Keratinocyte (primary cell): ENCODE measurements around the gene PTPN14. TPM values are rescaled to one million over a fixed set of nuclear protein-coding genes. Genes with fewer than 3 reads are reported as not detected.
A peak's percentile ranks its signal among the peaks of the same experiment; 100 is the strongest.

Experiments
- DNase-seq: peaks from one replicate; pipeline ENCODE4 v3.0.0-alpha.2; 2011; ENCODE audit warnings: low read depth, missing footprints, low spot score
- FAIRE-seq: peaks from 2 replicates; lab custom pipeline; 2011; peaks lifted over from hg19 to GRCh38; lab: Jason Lieb, UNC
- H2AFZ ChIP-seq: 2 replicates; pipeline ENCODE4 v1.6.0; 2012; ENCODE audit warnings: low read length, control low read depth, inconsistent platforms; ENCODE audit not compliant: control insufficient read depth
- H3K27ac ChIP-seq: 2 replicates; pipeline ENCODE4 v1.5.1; 2011; ENCODE audit warnings: low read length; ENCODE audit not compliant: control insufficient read depth, insufficient read depth
- H3K27me3 ChIP-seq: 3 replicates; pipeline ENCODE4 v1.6.0; 2011; ENCODE audit warnings: low read length; ENCODE audit not compliant: control insufficient read depth, insufficient read depth; ENCODE audit errors: extremely low read depth
- H3K36me3 ChIP-seq, 2 experiments: 2 replicates in 1 of 2; 3 replicates in 1 of 2; pipeline ENCODE4 v1.5.1; 2011; ENCODE audit warnings: low read length in 2 of 2, mild to moderate bottlenecking in 1 of 2; ENCODE audit not compliant: control insufficient read depth in 2 of 2, insufficient read depth in 2 of 2; ENCODE audit errors: extremely low read depth in 1 of 2
- H3K4me1 ChIP-seq: 3 replicates; pipeline ENCODE4 v1.5.1; 2011; ENCODE audit warnings: low read length; ENCODE audit not compliant: control insufficient read depth, insufficient read depth; ENCODE audit errors: extremely low read depth
- H3K4me2 ChIP-seq: 3 replicates; pipeline ENCODE4 v1.6.0; 2011; ENCODE audit warnings: low read depth, low read length; ENCODE audit not compliant: control insufficient read depth, insufficient read depth; ENCODE audit errors: extremely low read depth
- H3K4me3 ChIP-seq, 3 experiments: fragments of 200-600 bp in 1 of 3; sonication (generic) in 1 of 3; 2 replicates in 2 of 3; 3 replicates in 1 of 3; pipeline ENCODE4 v1.5.1; 2011 to 2016; ENCODE audit warnings: low read length in 3 of 3, mild to moderate bottlenecking in 3 of 3, control low read depth in 2 of 3, inconsistent platforms in 1 of 3, low read depth in 1 of 3, mixed read lengths in 1 of 3, mixed run types in 1 of 3, moderate library complexity in 1 of 3; ENCODE audit not compliant: control insufficient read depth in 2 of 3, insufficient read depth in 2 of 3; ENCODE audit errors: extremely low read depth in 1 of 3
- H3K79me2 ChIP-seq: 2 replicates; pipeline ENCODE4 v1.6.0; 2012; ENCODE audit warnings: low read length; ENCODE audit not compliant: control insufficient read depth, insufficient read depth
- H3K9ac ChIP-seq: 3 replicates; pipeline ENCODE4 v1.6.0; 2011; ENCODE audit warnings: low read length; ENCODE audit not compliant: control insufficient read depth, insufficient read depth; ENCODE audit errors: extremely low read depth
- H3K9me1 ChIP-seq: 3 replicates; pipeline ENCODE4 v1.6.0; 2011; ENCODE audit warnings: low read length; ENCODE audit not compliant: control insufficient read depth, insufficient read depth; ENCODE audit errors: extremely low read depth
- H3K9me3 ChIP-seq: 2 replicates; pipeline ENCODE4 v1.5.1; 2012; ENCODE audit warnings: low read depth, low read length; ENCODE audit not compliant: control insufficient read depth
- H4K20me1 ChIP-seq: 3 replicates; pipeline ENCODE4 v1.6.0; 2011; ENCODE audit warnings: low read length; ENCODE audit not compliant: control insufficient read depth, insufficient read depth; ENCODE audit errors: extremely low read depth
- CTCF ChIP-seq, 3 experiments: IDR thresholded peaks in 1 of 3; conservative IDR thresholded peaks in 1 of 3; optimal IDR thresholded peaks in 1 of 3; 2 replicates in 2 of 3; 3 replicates in 1 of 3; pipeline versions ENCODE3 to v1.5.1; 2011; ENCODE audit warnings: low read length in 3 of 3, mild to moderate bottlenecking in 3 of 3, moderate library complexity in 2 of 3, control low read depth in 1 of 3, inconsistent platforms in 1 of 3; ENCODE audit not compliant: insufficient read depth in 2 of 3; ENCODE audit errors: extremely low read depth in 1 of 3
- EZH2 ChIP-seq: IDR thresholded peaks from one replicate; pipeline ENCODE4 v1.6.1; 2012; ENCODE audit warnings: inconsistent platforms, mild to moderate bottlenecking, low read length, moderate library complexity
- dilution Hi-C: fragments of 300-500 bp; cut with MboI; formaldehyde crosslinking; loops from one replicate; pipeline ENCODE4 v1.7.0; 2020; ENCODE audit warnings: low sequenced_read_pairs; ENCODE audit not compliant: extremely low pct_ligation_motif_present
- polyA plus RNA-seq, 5 experiments: library from polyadenylated mRNA; depleted of rRNA in 3 of 5; stranded (reverse) in 3 of 5; stranded (forward) in 1 of 5; unstranded in 1 of 5; fragments of >200 nt; gene quantifications; 1 replicate in 1 of 5; 2 replicates in 3 of 5; 3 replicates in 1 of 5; pipeline versions ENCODE4 v1.2.1 to v1.2.3, GENCODE V29; 2011 to 2012; ENCODE audit warnings: missing spikeins in 2 of 5, low read depth in 1 of 5, low replicate concordance in 1 of 5

PTPN14 gene
- polyA plus RNA-seq, 1 donor (not counting 4 experiments of a cell fraction or from before 2014, with no cell fraction given), result 29.9 TPM

DNA sequence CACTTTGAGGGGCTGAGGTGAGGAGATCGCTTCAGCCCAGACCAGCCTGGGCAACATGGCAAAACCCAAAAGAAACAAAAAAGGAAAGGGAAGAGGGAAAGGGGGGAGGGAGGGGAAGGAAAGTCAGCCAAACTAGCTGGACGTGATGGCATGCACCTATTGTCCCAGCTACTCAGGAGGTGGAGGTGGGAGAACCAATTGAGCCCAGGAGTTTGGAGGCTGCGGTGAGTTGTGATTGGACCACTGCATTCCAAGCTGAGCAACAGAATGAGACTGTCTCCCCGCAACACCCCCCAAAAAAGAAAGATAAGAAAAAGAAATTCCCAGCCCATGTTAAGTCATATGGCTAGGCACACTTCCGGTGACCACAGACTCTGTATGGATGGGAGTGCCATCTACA lies 128.4 kb downstream of the PTPN14 start:
- no peaks in the 10 kb centered on the region for H3K27me3 ChIP-seq
- peak overlapping the region; percentile 72 for H3K27ac ChIP-seq
- peaks cover 71% of the 10 kb centered on the region for H3K79me2 ChIP-seq
- H3K4me1 ChIP-seq, result peaks cover 86% of the 10 kb centered on the region
- H3K4me3 ChIP-seq, result no peak overlapping the region
- FAIRE-seq (peak; percentile 52), DNase-seq (no peak)
- peak overlapping the region; percentile 28 for H3K4me2 ChIP-seq
- TF ChIP-seq CTCF (optimal IDR thresholded peaks at IDR 0.05 in 1 of 3, IDR thresholded peaks at IDR 0.05 in 1 of 3, conservative IDR thresholded peaks at IDR 0.05 in 1 of 3; ENCODE audit: extremely low read depth in 1 of 3, insufficient read depth in 2 of 3, low read length in 3 of 3) (no peak), EZH2 (no peak)
- no peaks in the 10 kb centered on the region for H3K36me3 ChIP-seq
- no peaks in the 10 kb centered on the region for H4K20me1 ChIP-seq
- no peaks in the 10 kb centered on the region for H3K9me3 ChIP-seq
- no peak overlapping the region for H2AFZ ChIP-seq
- no peaks in the 10 kb centered on the region for H3K9me1 ChIP-seq
- H3K9ac ChIP-seq, result peak overlapping the region; percentile 23
- dilution Hi-C loops, result no loop called here

- FAIRE-seq, result peak; percentile 98
- H3K4me2 ChIP-seq, result peak overlapping the region; percentile 28
- peak overlapping the region; percentile 23 for H3K9ac ChIP-seq
- H3K36me3 ChIP-seq, result peaks cover 3 to 5% of the 10 kb centered on the region in 2 experiments
- no peak for TF ChIP-seq EZH2
- no peak for TF ChIP-seq CTCF (optimal IDR thresholded peaks at IDR 0.05 in 1 of 3, IDR thresholded peaks at IDR 0.05 in 1 of 3, conservative IDR thresholded peaks at IDR 0.05 in 1 of 3; ENCODE audit: extremely low read depth in 1 of 3, insufficient read depth in 2 of 3, low read length in 3 of 3)
- peaks cover 86% of the 10 kb centered on the region for H3K4me1 ChIP-seq
- H3K79me2 ChIP-seq, result peaks cover 79% of the 10 kb centered on the region
- peak overlapping the region; percentile 72 for H3K27ac ChIP-seq
- no peak overlapping the region for H2AFZ ChIP-seq
- dilution Hi-C loops, result no loop called here
- H3K4me3 ChIP-seq, result no peak overlapping the region
- H4K20me1 ChIP-seq, result no peaks in the 10 kb centered on the region
- no peaks in the 10 kb centered on the region for H3K9me3 ChIP-seq
- H3K9me1 ChIP-seq, result no peaks in the 10 kb centered on the region
- DNase-seq, result no peak
- no peaks in the 10 kb centered on the region for H3K27me3 ChIP-seq
These were observed 129.2 kb downstream of the PTPN14 start for GRCh38 chr1:214422137-214422671.
